CD4-positive, alpha-beta T cell treated with Interleukin-12 subunit alpha and Interleukin-12 subunit beta, for 1 hour (primary cell): Measurements from ENCODE around the gene USP24.
"Not testable (repeated sequence)": the region's sequence is repeated elsewhere in the genome, so short reads cannot be mapped to it uniquely, and the experiment has no call there.

Source experiments
- DNase-seq: peaks from one replicate; pipeline ENCODE4 v3.0.0-alpha.2; 2020

Gene USP24

DNA sequence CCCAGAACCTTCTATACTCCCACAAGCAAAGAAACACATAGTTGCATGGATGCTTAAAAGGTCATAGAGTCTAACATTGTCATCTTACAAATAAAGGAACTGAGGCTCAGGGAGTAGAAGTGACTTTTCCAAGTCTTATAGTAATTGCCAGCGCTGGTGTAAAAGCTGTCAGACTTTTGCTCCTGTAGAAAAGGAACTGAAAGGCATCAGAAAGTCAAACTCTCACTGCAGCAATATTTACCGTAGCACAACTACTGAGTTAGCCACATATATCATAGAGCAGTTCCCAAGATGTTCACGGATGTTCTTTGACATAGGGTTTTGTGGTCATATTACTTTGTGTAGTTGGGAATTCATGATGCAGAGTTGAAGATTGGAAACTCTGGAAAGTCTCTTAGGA, 16.6 kb upstream of the USP24 start:
- no peak for DNase-seq

DNA sequence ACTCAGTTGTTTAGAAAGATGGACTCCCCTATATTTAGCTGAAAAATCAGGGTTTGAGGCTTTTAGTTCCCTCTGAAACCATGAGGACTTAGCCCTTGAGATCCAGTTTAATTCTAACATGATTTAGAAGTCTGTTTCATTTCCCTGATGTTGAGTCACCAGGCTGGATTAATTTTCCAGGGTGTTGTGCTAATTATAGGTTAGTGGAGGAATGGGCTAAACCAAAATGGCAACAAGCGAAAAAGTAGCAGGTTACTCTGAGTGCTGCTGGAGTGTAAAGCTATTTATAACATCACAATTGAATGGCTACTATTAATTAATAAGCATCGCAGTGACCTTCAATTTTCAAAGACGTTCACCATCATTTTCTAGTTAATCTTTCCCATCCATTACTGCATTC, 15.5 kb upstream of the USP24 start:
- DNase-seq = no peak

DNA sequence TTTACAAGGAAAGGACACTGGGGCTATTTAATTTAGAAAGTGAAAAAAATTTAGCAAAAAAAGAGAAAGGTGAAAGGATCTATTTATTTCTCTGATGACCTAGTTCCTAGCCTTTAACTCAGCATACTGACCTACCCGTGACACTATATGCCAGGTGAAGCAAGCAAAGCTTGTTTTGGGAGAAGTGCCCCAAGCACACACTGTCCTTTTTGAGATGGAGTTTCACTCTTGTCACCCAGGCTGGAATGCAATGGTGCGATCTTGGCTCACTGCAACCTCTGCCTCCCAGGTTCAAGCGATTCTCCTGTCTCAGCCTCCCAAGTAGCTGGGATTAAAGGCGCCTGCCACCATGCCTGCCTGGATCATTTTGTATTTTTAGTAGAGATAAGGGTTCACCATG, 14.6 kb upstream of the USP24 start:
- DNase-seq = not testable (repeated sequence)

DNA sequence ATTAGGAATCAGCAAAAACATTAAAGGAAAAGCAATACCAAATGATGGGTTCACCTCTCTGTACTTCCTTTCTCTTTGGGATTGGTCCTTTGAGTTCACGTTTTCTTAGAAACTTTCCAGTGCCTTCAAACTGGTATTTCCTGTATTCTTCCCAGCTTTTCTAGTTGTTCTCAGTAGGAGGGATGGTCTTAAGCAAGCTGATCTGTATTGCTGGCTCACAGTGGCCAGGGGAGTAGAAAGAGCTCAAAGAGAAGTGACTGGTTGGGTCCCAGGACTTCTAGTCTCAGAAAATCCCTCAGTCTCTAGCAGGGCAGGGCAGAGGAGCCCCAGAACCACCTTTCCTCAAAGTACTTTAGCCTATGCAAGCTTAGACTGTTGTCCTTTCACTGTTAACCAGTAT, 10.1 kb upstream of the USP24 start:
- DNase-seq = no peak

DNA sequence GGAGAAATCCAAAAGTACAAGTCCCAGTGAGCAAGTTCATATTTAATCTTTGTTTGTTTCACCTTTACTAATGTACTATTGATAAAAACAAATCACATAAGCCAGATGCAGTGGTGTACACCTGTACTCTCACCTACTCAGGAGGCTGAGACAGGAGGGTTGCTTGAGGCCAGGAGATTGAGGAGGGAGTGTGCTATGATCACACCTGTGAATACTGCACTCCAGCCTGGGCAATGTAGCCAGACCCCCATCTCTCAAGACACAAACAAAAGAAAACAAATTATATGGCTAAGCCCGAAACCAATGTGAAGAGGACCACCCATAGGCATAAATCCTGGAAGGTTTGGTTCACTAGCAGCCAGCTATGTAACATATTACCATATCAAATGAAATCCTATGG, 9.6 kb upstream of the USP24 start:
- DNase-seq = no peak

DNA sequence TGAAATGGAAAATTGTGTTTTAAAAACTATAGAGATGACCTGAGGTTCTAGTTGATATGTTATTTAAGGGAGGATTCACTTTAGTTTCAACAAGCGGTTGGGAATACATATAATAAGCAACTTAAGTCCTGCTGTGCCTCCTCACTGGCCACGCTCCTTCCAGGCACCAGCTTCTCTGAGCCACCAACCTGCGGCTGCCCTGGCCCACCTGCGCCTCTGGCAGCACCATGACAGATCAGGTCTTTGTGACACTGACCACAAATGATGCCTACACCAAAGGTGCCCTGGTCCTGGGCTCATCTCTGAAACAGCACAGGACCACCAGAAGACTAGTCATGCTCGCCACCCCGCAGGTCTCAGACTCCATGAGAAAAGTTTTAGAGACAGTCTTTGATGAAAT, 7.0 kb upstream of the USP24 start:
- no peak for DNase-seq

DNA sequence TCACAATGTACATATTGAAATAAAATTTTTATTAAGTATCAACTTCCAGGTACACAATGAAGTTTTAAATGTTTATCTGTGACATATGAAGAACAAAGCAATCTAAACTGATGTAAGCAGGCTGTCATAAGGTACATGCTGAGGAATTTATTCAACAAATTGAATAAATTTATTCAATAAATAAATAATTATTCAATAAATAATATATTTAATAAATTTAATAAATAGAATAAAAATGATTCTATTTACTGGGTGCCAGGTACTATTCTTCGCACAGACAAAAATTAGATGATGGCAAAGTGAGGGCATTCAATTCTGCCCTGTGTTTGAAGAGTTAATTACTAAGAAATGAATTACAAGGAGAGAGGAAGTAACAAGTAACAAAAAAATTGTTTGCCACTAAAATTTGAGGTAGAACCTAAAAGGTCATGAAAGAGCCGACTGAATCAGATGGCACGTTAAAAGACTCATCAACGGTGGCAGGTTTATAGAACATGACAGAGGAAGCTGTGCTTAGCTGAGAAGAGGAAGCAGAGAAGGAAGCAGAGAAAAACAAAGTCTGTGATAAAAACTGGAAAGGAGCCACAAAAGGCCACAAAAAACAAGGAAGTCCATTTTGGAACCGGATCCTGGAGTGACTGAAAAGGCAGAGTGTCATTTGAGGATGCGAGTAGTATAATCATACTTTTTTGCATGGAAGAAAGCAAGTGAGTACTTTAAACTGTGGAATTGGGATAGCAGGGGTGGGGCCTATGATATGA, 2.2 kb upstream of the USP24 start:
- DNase-seq = peak; percentile 54

DNA sequence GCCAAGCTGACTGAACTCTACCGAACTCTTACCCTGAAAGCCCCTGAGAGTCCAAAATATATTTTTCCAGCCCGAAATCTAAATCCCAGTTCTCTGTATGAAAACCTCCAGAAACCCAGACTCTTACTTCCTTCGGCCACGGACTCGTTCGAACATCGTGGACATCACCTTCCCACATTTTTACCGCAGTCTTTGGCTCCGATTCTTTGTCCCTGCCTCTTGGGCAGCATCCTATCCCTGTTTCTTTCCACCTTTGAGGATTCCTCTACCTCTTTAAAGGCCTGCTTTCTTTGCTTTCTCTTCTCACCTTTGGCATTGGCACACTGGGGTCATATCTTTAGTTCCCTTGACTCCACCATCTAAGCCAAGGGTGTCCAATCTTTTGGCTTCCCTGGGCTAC, 932 bp upstream of the USP24 start:
- no peak for DNase-seq

DNA sequence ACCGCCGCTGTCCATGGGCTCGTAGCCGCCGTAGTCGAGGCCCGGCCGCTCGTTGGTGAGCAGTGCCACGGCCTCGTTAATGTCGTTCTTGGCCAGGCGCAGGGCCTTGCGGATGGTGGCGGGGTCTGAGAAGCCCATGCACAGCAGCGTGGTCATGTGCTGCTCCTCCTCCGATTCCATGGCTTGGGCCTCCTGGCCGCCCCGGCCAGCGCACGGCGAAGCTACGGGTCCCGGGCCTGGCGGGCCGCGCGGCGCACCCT, 300 bp downstream of the USP24 start:
- no peak for DNase-seq

DNA sequence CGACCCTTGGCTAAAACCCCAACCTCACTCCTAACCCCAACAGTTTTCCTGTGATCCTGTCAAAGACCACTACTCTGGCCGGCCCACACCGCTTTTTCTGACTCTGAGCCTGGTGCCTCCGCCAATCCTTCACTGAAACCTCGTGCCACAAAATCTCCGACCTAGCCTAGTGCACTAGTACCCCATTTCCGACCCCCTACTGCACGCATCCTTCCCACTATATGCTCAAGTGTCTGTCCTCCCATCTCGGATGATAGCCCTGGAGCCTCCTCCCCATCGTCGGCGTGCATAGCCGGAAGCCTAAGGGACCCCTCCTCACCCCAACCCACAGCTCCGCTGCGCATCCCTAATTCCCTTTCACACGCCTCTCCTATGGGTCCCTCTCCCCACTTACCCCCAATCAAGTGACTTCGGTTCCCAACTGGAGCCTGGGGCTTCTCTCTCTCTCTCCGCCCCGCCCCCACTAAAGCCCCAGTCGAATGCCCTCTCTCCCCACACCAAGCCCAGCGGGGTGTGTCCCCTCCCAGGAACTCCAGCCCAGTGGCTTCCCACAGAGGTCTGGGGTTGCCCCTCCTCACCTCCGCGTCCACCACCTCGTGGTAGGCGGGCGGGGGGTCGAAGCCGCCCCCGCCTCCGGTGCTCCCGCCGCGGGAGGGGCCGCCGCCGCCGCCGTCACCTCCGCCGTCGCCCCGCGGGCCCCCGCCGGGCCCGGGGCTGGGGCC, 791 bp downstream of the USP24 start:
- DNase-seq = peak; percentile 35

DNA sequence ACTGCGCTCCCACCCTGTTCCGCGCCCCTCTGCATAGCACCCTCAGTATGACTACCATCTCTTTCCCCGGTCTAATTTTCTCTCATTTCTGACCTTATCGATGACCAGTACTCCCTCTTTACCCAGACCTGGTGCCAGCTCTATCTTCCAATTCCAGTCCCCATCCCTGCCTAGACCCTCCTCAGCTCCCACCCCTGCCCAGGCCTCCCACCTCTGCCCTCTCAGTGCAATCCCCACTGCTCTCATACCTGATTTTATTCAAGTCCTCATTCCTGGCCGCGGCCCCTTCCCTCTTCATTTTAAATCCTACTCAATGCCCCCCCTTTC, 1.3 kb downstream of the USP24 start:
- DNase-seq = no peak

DNA sequence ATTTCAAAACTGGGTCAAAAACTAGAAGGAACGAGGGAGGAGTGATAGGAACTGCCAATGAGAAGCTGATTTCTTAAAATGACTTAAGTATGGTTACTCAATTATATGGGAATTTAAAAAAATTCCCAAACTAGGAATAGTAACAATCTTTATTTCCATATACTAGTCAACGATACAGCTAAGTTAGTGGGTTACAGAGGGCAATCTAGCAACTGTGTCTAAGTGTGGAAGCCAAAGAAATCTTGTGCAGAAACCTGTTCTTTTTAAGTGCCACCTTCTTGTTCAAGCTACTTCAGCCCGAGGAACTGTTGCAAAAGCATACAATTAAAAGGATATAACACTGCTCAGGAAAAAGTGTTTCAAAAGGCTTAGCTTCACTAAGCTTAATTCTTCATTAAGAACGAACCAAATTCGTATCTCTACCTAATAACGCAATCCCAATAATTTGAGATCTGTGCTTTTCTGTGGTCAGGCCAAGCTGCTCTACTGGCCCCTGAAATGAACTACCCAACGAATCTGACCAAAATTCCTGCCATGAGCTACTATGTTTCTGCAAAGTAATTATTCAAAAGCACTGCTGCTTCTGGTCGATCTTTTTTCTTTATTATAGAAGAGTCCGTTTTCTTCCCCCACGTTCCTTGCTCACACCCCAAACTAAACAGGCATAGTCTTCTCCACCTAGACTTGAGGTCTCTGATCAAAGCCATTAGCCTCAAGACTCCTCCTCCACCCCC, 1.8 kb downstream of the USP24 start:
- peak; percentile 25 for DNase-seq

DNA sequence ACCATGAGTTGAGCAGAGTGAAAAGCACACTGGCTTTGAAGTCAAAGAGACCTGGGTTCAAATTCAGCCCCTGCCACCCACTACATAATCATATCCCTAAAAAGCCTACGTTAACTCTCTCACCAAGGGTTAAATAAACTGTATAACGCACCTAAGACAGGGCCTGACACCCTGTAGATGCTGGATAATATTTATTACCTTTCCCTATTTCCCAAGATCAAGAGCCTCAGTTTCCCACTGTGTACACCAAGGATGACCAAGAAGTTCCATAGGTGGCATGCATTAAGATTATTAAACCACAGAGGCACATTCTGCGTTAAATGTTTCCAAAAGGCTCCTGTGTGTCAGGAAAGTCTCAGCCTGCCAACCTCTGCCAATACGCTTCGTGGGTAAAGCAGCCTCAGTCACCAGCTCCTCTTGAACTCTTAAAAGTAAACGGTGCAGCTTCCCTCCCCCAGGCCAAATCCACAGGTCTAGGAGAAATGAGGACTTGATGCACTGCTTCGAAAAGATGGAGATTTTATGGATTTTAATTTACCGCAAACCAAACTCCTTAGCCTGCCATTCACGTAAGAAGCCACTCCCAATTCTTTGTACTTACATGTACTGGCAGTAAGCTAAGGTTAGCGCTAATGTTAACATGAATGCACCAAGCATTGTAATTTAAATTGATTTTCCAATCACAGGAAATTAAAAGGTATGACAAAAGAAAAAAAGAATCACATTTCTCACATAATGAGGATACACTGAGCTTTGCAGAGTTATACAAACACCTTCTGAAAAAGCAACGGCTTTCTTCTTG, 2.6 kb downstream of the USP24 start:
- peak; percentile 10 for DNase-seq

DNA sequence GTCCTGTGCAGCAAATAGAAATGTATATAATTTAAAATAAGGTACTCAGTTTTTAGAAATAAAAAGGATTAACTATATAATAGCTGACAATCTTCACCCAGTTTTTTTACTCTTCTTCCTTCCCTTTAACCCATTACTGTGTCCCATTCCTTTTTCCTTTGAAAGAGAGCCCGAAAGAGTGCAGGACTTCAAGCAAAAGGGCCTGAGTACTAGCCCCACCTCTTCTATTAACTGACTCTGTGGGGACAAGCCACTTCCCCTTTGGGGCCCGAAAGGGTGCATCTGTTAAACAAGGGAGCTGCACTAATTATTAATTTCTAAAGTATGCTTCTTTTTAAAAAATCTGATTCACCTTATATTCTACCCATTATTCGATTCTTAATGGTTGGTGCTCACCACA, 3.3 kb downstream of the USP24 start:
- DNase-seq = peak; percentile 26

DNA sequence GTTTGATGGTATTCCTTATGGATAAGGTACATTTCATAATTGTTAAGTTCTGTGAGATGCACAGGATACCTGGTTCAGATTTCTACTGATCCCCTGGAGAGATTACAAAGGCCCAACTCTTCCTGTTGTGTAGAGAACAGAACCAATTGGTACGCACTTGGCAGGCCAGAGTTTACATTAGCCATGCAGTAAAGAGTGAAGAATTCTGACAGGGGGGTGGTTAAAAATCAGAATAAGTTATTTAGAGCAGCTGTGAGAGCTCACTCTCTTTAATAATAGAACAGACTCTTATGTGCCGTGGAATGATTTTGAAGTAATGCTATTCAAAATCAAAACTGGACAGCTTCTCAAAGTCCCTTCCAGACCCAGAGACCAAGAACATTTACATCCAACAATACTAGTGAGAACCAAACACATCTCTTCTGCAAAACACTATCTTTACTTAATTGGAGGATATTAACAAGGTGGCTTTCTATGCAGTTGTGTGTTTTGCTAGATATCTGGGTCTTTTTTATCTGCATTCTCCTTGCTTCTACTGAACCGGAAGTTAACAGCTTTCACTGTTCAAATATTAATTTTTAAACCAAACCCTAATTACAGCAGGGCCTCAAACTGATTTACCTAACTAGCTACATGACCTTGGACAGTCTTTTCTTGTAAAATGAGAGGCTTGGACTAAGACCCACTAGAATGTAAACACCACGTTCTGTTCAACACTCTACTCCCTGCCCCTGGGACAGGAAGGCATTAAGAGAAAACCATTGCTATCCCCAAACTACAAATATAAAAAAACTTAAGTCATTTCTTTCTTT, 4.0 kb downstream of the USP24 start:
- DNase-seq = peak; percentile 10

DNA sequence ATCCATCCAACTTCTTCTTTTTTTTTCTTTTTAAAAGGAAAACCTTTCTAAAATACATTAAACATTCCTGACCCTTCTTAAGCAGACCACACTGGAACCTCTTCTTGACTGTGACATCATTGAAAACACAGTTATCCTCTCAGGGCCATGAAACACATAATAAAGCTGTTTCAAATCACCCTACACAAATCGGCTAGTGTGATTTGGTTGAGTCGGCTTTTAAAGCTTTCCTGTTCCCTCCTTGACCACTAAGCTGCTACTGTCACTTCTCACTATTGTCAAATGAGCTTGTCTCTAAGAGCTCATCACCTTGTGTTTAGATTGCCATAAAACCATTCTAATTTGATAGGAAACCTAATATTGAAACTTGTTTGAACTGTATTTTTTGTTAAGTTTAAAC, 5.9 kb downstream of the USP24 start:
- DNase-seq = peak; percentile 20

DNA sequence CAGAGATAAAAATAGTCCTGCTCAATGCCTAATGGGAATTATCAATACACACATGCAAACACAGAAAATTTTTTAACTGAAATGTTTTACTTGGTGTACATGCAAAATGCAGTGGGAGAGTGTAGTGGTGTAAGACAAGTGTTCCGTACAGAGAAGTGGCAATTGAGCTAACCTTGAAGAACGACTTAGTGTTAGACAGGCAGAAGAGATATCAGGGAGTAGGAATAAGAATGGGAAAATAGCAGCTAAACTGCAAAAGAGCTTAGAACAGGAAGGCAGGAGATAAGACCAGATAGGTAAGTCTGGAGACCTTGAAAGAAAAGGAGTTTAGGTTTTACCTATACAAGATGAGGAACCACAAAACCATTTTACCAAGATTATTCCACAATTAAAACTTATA, 9.0 kb downstream of the USP24 start:
- DNase-seq = no peak

DNA sequence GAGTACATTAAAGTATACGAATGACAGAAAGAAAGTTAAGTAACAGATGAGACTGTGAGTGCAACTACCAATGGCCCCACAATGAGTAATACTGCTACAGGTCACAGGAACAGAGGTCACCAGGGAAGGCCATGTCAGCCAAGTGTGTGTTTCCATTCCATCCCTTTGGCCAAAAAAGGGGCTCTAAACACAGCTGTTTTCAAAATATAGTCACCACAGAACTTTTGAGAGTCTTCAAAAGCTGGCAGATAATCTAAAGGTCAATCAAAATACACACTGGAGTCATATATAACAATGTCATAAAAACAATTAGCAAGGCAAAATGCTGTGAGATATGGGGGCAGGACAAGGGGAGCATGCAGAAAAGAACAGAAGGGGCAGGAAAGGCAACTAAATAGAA, 10.2 kb downstream of the USP24 start:
- no peak for DNase-seq

DNA sequence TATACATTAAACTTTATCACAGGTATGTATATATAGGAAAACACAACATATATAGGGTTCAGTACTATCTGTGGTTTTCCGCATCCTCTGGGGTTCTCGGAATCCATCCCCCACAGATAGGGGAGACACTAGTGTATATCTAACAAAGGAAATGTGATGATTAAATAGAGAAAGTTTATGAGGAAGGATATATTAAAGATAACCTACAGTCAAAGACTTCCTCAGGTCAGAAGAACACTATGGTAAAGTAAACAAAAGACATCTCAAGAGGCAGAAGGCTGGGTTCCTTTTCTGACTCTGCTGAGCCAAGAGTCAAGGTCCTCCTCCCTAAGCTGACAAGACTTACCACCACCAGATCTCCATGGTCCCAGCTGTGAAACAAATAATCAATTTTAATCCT, 12.1 kb downstream of the USP24 start:
- DNase-seq = no peak

DNA sequence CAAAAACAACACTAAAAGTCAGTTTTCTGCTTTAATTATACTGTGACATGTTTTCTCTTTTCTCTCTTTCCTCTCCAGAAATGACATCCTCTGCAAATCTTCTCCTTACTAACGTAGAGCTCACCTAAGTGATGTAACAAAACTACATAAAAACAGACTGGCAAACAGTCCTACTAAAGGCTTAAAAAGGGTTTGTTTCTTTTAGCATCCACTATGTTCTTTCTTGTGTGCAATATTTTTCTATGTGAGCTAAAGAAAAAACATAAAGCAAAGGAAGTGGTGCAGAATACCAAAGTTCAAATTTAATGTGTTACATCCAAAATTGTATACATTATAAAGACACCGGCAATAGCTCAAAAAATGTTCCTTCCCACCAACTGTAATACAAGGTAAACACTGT, 14.5 kb downstream of the USP24 start:
- no peak for DNase-seq

DNA sequence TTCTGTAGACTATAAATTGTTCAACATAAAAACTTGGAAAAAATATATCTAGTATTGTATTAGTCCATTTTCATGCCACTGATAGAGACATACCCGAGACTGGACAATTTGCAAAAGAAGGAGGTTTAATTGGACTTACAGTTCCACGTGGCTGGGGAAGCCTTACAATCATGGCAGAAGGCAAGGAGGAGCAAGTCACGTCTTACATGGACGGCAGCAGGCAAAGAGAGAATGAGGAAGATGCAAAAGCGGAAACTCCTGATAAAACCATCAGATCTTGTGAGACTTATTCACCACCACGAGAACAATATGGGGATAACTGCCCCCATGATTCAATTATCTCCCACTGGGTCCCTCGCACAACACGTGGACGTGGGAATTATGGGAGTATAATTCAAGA, 15.4 kb downstream of the USP24 start:
- DNase-seq = not testable (repeated sequence)

DNA sequence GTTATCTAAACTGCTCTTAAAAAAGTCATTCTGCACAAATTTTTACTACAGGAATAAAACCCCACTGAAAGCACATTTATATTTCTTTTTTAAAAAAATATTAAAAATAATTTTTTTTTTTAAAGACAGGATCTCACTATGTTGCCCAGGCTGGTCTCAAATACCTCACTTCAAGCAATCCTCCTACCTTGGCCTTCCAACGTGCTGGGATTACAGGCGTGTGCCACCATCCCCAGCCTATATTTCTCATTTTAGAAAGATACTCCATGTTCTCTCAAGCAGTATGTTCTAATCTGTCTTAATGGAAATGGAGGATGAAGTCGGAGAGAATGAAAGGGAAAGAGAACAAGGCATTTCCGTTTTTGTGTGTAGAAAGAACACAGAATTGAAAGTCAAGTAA, 17.1 kb downstream of the USP24 start:
- DNase-seq = no peak

DNA sequence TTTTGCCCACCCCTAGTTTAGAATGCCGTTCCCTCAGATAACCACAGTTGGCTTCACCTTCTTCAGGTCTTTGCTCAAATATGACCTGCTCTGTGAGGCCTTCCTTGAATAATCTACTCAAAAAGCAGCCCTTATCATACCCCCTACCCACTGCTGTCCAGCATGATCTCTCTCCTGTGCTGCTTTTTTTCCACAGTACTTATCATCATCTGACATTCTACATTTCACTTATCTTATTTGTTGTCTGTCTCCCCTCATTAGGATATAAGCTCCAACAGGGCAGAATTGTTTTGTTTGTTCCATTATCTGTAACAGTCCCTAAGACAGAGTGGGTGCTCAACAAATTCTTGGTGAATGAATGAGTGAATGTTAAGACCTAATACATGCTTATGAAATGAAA, 18.1 kb downstream of the USP24 start:
- DNase-seq = no peak
